ENCODE results near the gene MCM6. TPM values are rescaled to one million over a fixed set of nuclear protein-coding genes. Genes with fewer than 3 reads are reported as not detected.
"Not testable (repeated sequence)": the region's sequence is repeated elsewhere in the genome, so short reads cannot be mapped to it uniquely, and the experiment has no call there.

Gene MCM6
- total RNA-seq, 1 experiment from 2014 or later: 113 TPM

- Histone ChIP-seq H4K20me1 (ENCODE audit: control insufficient read depth, insufficient read depth, insufficient read length) (no peaks in the 10 kb centered on the region), H2BK20ac (ENCODE audit: low read depth, low read length, poor library complexity, severe bottlenecking) (no peak overlapping the region), H4K5ac (ENCODE audit: insufficient read length, low read depth, low read length) (no peak overlapping the region), H4K8ac (replicated peaks; ENCODE audit: insufficient read length, low read depth, low read length) (no peak overlapping the region), H3K79me2 (ENCODE audit: insufficient read depth, low read length) (no peaks in the 10 kb centered on the region), H3K9ac (ENCODE audit: extremely low read depth, insufficient read length, low read length) (no peak overlapping the region), H3K23ac (ENCODE audit: insufficient read length, low read depth, low read length) (no peak overlapping the region), H3K14ac (ENCODE audit: insufficient read depth, low read length) (no peak overlapping the region), H3K18ac (ENCODE audit: insufficient read length, low read depth, low read length) (no peak overlapping the region), H3K56ac (ENCODE audit: insufficient read length, low read depth, low read length) (no peak overlapping the region), H2AK5ac (ENCODE audit: insufficient read length, low read length) (no peak overlapping the region), H3K4ac (ENCODE audit: low read depth, low read length) (no peak overlapping the region), H3K23me2 (ENCODE audit: insufficient read length, low read depth, low read length, poor library complexity, severe bottlenecking) (no peaks in the 10 kb centered on the region), H2BK15ac (ENCODE audit: low read depth, low read length) (no peak overlapping the region), H3K4me1 (ENCODE audit: insufficient read depth, low read length) (no peaks in the 10 kb centered on the region), H3K27me3 (ENCODE audit: insufficient read depth, low read length) (no peaks in the 10 kb centered on the region), H3K9me3 (ENCODE audit: control insufficient read depth, low read depth, low read length) (no peaks in the 10 kb centered on the region), H4K91ac (ENCODE audit: insufficient read length, low read depth, low read length) (no peak overlapping the region), H3K27ac (ENCODE audit: insufficient read length, low read depth, low read length) (no peak overlapping the region), H3K4me2 (ENCODE audit: insufficient read depth, insufficient read length, low read length) (no peak overlapping the region), H3K79me1 (ENCODE audit: insufficient read depth, low read depth, low read length, poor library complexity, severe bottlenecking) (no peaks in the 10 kb centered on the region), H2AFZ (ENCODE audit: low read length) (no peak overlapping the region), H2BK120ac (ENCODE audit: low read depth, low read length, poor library complexity, severe bottlenecking) (no peak overlapping the region), H2BK5ac (ENCODE audit: insufficient read length, low read length) (no peak overlapping the region), H3T11ph (ENCODE audit: low read length) (no peak overlapping the region), H2BK12ac (ENCODE audit: insufficient read length, low read depth, low read length) (no peak overlapping the region)
- peaks cover 0 to 6% of the 10 kb centered on the region in 2 experiments; a peak in 1 of 5 replicates for H3K9me3 Mint-ChIP-seq
- DNase-seq: no peak
- H3K36me3 Mint-ChIP-seq (ENCODE audit: insufficient read depth in 1 of 3, low read depth in 3 of 3): no peaks in the 10 kb centered on the region
- TF ChIP-seq, protein P1, sequence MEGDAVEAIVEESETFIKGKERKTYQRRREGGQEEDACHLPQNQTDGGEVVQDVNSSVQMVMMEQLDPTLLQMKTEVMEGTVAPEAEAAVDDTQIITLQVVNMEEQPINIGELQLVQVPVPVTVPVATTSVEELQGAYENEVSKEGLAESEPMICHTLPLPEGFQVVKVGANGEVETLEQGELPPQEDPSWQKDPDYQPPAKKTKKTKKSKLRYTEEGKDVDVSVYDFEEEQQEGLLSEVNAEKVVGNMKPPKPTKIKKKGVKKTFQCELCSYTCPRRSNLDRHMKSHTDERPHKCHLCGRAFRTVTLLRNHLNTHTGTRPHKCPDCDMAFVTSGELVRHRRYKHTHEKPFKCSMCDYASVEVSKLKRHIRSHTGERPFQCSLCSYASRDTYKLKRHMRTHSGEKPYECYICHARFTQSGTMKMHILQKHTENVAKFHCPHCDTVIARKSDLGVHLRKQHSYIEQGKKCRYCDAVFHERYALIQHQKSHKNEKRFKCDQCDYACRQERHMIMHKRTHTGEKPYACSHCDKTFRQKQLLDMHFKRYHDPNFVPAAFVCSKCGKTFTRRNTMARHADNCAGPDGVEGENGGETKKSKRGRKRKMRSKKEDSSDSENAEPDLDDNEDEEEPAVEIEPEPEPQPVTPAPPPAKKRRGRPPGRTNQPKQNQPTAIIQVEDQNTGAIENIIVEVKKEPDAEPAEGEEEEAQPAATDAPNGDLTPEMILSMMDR (conservative IDR thresholded peaks at IDR 0.05): no peak
- no peak overlapping the region for H3K27ac Mint-ChIP-seq
- no CpG with 5 or more reads among the region's 2 CpGs for WGBS (ENCODE audit: extremely low coverage, insufficient read length, low lambda C conversion rate)
- H3K4me3 Mint-ChIP-seq: no peak overlapping the region
- no peaks in the 10 kb centered on the region; the same call in 1 of the 2 replicates for H3K27me3 Mint-ChIP-seq (ENCODE audit: low read depth)
- H3K4me1 Mint-ChIP-seq: no peaks in the 10 kb centered on the region
Observed at GRCh38 chr2:135812907-135813511, 63.2 kb downstream of the MCM6 start.

GRCh38 chr2:135807874-135808273, 68.4 kb downstream of the MCM6 start:
- H3K4ac ChIP-seq (ENCODE audit: low read depth, low read length); H2BK120ac ChIP-seq (ENCODE audit: low read depth, low read length, poor library complexity, severe bottlenecking); H3K36me3 Mint-ChIP-seq (ENCODE audit: insufficient read depth in 1 of 3, low read depth in 3 of 3); H3K18ac ChIP-seq (ENCODE audit: insufficient read length, low read depth, low read length); DNase-seq; H3K79me1 ChIP-seq (ENCODE audit: insufficient read depth, low read depth, low read length, poor library complexity, severe bottlenecking); H4K5ac ChIP-seq (ENCODE audit: insufficient read length, low read depth, low read length); H3K4me1 ChIP-seq (ENCODE audit: insufficient read depth, low read length); H4K8ac ChIP-seq (replicated peaks; ENCODE audit: insufficient read length, low read depth, low read length); H3K23ac ChIP-seq (ENCODE audit: insufficient read length, low read depth, low read length); H2BK5ac ChIP-seq (ENCODE audit: insufficient read length, low read length); H3K9me3 Mint-ChIP-seq; H3K4me3 Mint-ChIP-seq; H3K79me2 ChIP-seq (ENCODE audit: insufficient read depth, low read length); H2BK20ac ChIP-seq (ENCODE audit: low read depth, low read length, poor library complexity, severe bottlenecking); H4K91ac ChIP-seq (ENCODE audit: insufficient read length, low read depth, low read length); H3K4me2 ChIP-seq (ENCODE audit: insufficient read depth, insufficient read length, low read length); H3K27me3 Mint-ChIP-seq (ENCODE audit: low read depth); H2AFZ ChIP-seq (ENCODE audit: low read length); H3K14ac ChIP-seq (ENCODE audit: insufficient read depth, low read length); H3K27ac ChIP-seq (ENCODE audit: insufficient read length, low read depth, low read length); H3T11ph ChIP-seq (ENCODE audit: low read length); H2BK12ac ChIP-seq (ENCODE audit: insufficient read length, low read depth, low read length); H2AK5ac ChIP-seq (ENCODE audit: insufficient read length, low read length); H3K27me3 ChIP-seq (ENCODE audit: insufficient read depth, low read length); H3K9ac ChIP-seq (ENCODE audit: extremely low read depth, insufficient read length, low read length); H3K56ac ChIP-seq (ENCODE audit: insufficient read length, low read depth, low read length); H3K27ac Mint-ChIP-seq; H2BK15ac ChIP-seq (ENCODE audit: low read depth, low read length); H4K20me1 ChIP-seq (ENCODE audit: control insufficient read depth, insufficient read depth, insufficient read length); H3K4me1 Mint-ChIP-seq; H3K9me3 ChIP-seq (ENCODE audit: control insufficient read depth, low read depth, low read length); H3K23me2 ChIP-seq (ENCODE audit: insufficient read length, low read depth, low read length, poor library complexity, severe bottlenecking): not testable (repeated sequence)
- WGBS (ENCODE audit: extremely low coverage, insufficient read length, low lambda C conversion rate): no CpG with 5 or more reads among the region's 3 CpGs

Data from H9 (cell line).